ENCODE data around the gene NOA1. TPM values are rescaled to one million over a fixed set of nuclear protein-coding genes. Genes with fewer than 3 reads are reported as not detected.
"Not testable (repeated sequence)": the region's sequence is repeated elsewhere in the genome, so short reads cannot be mapped to it uniquely, and the experiment has no call there.

Gene NOA1
- total and polyA plus RNA-seq, 2 experiments from 2014 or later = 9.5 to 17.3 TPM

DNA sequence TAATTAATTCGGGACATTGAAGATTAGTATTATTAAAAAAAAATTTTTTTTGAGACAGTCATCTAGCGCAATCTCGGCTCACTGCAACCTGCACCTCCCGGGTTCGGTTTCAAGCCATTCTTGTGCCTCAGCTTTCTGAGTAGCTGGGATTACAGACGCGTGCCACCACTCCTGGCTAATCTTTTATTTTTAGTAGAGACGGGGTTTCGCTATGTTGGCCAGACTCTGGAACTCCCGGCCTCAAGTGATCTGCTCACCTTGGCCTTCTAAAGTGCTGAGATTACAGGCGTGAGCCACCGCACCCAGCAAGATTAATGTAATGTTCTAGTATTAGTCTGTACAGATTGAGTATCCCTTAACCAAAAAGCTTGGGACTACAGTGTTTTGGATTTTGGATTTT lies 37.0 kb downstream of the NOA1 start:
- Histone ChIP-seq H3K27me3 (replicated peaks; ENCODE audit: insufficient read depth) (no peaks in the 10 kb centered on the region), H3K27ac (no peak overlapping the region), H2AFZ (no peak overlapping the region), H3K4me1 (ENCODE audit: insufficient read depth) (peaks cover 12% of the 10 kb centered on the region), H3K4me3 (no peak overlapping the region), H3K9me3 (ENCODE audit: low read depth) (no peaks in the 10 kb centered on the region), H3K79me2 (ENCODE audit: insufficient read depth) (peaks cover 5% of the 10 kb centered on the region; the same call in 1 of the 2 replicates), H3K9me2 (ENCODE audit: insufficient read depth) (no peaks in the 10 kb centered on the region), H4K20me1 (ENCODE audit: insufficient read depth) (no peaks in the 10 kb centered on the region; the same call in 1 of the 2 replicates), H3K9ac (no peak overlapping the region), H3F3A (ENCODE audit: insufficient read depth) (no peaks in the 10 kb centered on the region; the same call in 1 of the 2 replicates), H3K4me2 (ENCODE audit: unreplicated experiment) (no peak overlapping the region), H3K36me3 (ENCODE audit: low read depth) (peaks cover 5% of the 10 kb centered on the region; the same call in 1 of the 2 replicates)
- in situ Hi-C loops (cut with MboI) = no loop called here
- no peak for DNase-seq
- TF ChIP-seq EZH2 (IDR thresholded peaks at IDR 0.05; ENCODE audit: insufficient read depth, poor library complexity, severe bottlenecking) (no peak), EZH2phosphoT487 (IDR thresholded peaks at IDR 0.05; ENCODE audit: insufficient read depth, low read depth) (no peak)
- WGBS, 2 experiments (ENCODE audit: low coverage in 1 of 2, low lambda C conversion rate in 2 of 2, missing lambda C conversion rate in 2 of 2) = 96 to 98% methylated on average over 12 of the region's 12 CpGs

DNA sequence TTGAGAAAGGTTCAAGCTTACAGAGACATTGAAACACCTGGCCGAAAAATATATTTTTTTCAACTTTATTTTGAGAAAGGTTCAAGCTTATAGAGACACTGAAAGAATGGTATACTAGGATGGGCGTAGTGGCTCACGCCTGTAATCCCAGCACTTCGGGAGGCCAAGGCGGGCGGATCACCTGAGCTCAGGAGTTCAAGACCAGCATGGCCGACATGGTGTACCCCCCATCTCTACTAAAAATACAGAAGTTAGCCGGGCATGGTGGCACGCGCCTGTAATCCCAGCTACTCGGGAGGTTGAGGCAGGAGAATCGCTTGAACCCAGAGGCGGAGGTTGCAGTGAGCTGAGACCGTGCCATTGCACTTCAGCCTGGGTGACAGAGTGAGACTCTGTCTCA lies 37.6 kb downstream of the NOA1 start:
- H3K9me3 ChIP-seq (ENCODE audit: low read depth); H3K9me2 ChIP-seq (ENCODE audit: insufficient read depth); in situ Hi-C loops (cut with MboI): not testable (repeated sequence)

DNA sequence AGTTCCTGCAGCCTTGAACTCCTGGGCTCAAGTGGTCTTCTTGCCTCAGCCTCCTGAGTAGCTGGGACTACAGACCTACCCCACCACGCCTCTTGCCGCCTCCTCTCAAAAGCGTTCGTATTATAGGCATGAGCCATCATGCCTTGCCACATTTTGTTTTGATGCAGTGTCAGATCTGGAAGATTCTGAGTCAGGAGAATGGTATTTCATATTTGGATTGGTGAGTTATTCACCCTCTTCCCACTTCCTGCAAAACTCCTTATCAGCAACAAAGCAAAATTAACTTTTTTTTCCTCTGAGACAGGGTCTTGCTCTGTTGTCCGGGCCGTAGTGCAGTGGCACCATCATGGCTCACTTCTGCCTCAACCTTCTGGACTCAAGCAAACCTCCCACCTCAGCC lies 40.1 kb downstream of the NOA1 start:
- peaks cover 6% of the 10 kb centered on the region; the same call in 1 of the 2 replicates for H3F3A ChIP-seq (ENCODE audit: insufficient read depth)
- H3K36me3 ChIP-seq (ENCODE audit: low read depth) = peaks cover 15% of the 10 kb centered on the region
- no peaks in the 10 kb centered on the region for H3K27me3 ChIP-seq (replicated peaks; ENCODE audit: insufficient read depth)
- peak overlapping the region; percentile 23 for H3K4me2 ChIP-seq (ENCODE audit: unreplicated experiment)
- H3K4me1 ChIP-seq (ENCODE audit: insufficient read depth) = peaks cover 12% of the 10 kb centered on the region
- in situ Hi-C loops (cut with MboI) = no loop called here
- H3K9ac ChIP-seq = no peak overlapping the region
- no peaks in the 10 kb centered on the region for H3K9me3 ChIP-seq (ENCODE audit: low read depth)
- H3K79me2 ChIP-seq (ENCODE audit: insufficient read depth) = peaks cover 37% of the 10 kb centered on the region
- H3K4me3 ChIP-seq = no peak overlapping the region
- H3K9me2 ChIP-seq (ENCODE audit: insufficient read depth) = no peaks in the 10 kb centered on the region
- H3K27ac ChIP-seq = peak overlapping the region; percentile 31
- peak; percentile 79 for DNase-seq
- H2AFZ ChIP-seq = no peak overlapping the region
- WGBS, 2 experiments (ENCODE audit: low coverage in 1 of 2, low lambda C conversion rate in 2 of 2, missing lambda C conversion rate in 2 of 2) = 48 to 59% methylated on average over 6 of the region's 6 CpGs
- no peaks in the 10 kb centered on the region for H4K20me1 ChIP-seq (ENCODE audit: insufficient read depth)
- no peak for TF ChIP-seq EZH2phosphoT487 (IDR thresholded peaks at IDR 0.05; ENCODE audit: insufficient read depth, low read depth)
- TF ChIP-seq EZH2 (IDR thresholded peaks at IDR 0.05; ENCODE audit: insufficient read depth, poor library complexity, severe bottlenecking) = no peak

More for the DNA sequence above, 37.6 kb downstream of the NOA1 start:
- H3K27me3 ChIP-seq (replicated peaks; ENCODE audit: insufficient read depth); H4K20me1 ChIP-seq (ENCODE audit: insufficient read depth); DNase-seq; H3K4me2 ChIP-seq (ENCODE audit: unreplicated experiment); H3F3A ChIP-seq (ENCODE audit: insufficient read depth); H3K4me3 ChIP-seq; H2AFZ ChIP-seq; H3K9ac ChIP-seq; H3K27ac ChIP-seq: not testable (repeated sequence)
- 95 to 99% methylated on average over 14 of the region's 14 CpGs for WGBS, 2 experiments (ENCODE audit: low coverage in 1 of 2, low lambda C conversion rate in 2 of 2, missing lambda C conversion rate in 2 of 2)
- H3K79me2 ChIP-seq (ENCODE audit: insufficient read depth) = peaks cover 11% of the 10 kb centered on the region
- peaks cover 10% of the 10 kb centered on the region; the same call in 1 of the 2 replicates for H3K36me3 ChIP-seq (ENCODE audit: low read depth)
- H3K4me1 ChIP-seq (ENCODE audit: insufficient read depth) = peaks cover 12% of the 10 kb centered on the region

DNA sequence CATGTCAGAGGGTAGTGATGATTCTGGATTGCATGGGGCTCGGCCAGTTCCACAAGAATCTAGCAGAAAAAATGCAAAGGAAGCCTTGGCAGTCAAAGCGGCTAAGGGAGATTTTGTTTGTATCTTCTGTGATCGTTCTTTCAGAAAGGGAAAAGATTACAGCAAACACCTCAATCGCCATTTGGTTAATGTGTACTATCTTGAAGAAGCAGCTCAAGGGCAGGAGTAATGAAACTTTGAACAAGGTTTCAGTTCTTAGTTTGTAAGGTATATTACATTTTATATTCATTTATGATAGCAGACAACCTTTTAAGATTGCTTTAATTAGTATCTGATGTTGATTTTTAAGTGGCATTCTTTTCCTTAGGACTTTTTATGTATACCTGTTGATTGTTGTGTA lies 45.5 kb downstream of the NOA1 start:
- H3F3A ChIP-seq (ENCODE audit: insufficient read depth) = peaks cover 6% of the 10 kb centered on the region; the same call in 1 of the 2 replicates
- WGBS, 2 experiments (ENCODE audit: low coverage in 1 of 2, low lambda C conversion rate in 2 of 2, missing lambda C conversion rate in 2 of 2) = 76 to 77% methylated on average over 4 of the region's 4 CpGs
- TF ChIP-seq EZH2phosphoT487 (IDR thresholded peaks at IDR 0.05; ENCODE audit: insufficient read depth, low read depth) (no peak), EZH2 (IDR thresholded peaks at IDR 0.05; ENCODE audit: insufficient read depth, poor library complexity, severe bottlenecking) (no peak)
- no peak overlapping the region for H3K4me2 ChIP-seq (ENCODE audit: unreplicated experiment)
- H3K9me2 ChIP-seq (ENCODE audit: insufficient read depth) = no peaks in the 10 kb centered on the region
- H3K9ac ChIP-seq = no peak overlapping the region
- peaks cover 24% of the 10 kb centered on the region for H3K36me3 ChIP-seq (ENCODE audit: low read depth)
- no peak overlapping the region for H3K4me3 ChIP-seq
- no peak for DNase-seq
- H3K4me1 ChIP-seq (ENCODE audit: insufficient read depth) = peaks cover 3% of the 10 kb centered on the region
- no peak overlapping the region for H2AFZ ChIP-seq
- H3K79me2 ChIP-seq (ENCODE audit: insufficient read depth) = peaks cover 90% of the 10 kb centered on the region
- H3K9me3 ChIP-seq (ENCODE audit: low read depth) = no peaks in the 10 kb centered on the region
- in situ Hi-C loops (cut with MboI) = no loop called here
- H4K20me1 ChIP-seq (ENCODE audit: insufficient read depth) = no peaks in the 10 kb centered on the region
- no peaks in the 10 kb centered on the region for H3K27me3 ChIP-seq (replicated peaks; ENCODE audit: insufficient read depth)
- no peak overlapping the region for H3K27ac ChIP-seq

DNA sequence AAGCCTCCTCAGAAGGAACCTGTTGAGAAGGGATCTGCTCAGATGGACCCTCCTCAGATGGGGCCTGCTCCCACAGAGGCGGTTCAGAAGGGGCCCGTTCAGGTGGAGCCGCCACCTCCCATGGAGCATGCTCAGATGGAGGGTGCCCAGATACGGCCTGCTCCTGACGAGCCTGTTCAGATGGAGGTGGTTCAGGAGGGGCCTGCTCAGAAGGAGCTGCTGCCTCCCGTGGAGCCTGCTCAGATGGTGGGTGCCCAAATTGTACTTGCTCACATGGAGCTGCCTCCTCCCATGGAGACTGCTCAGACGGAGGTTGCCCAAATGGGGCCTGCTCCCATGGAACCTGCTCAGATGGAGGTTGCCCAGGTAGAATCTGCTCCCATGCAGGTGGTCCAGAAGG lies 46.8 kb downstream of the NOA1 start:
- Histone ChIP-seq H3K36me3 (ENCODE audit: low read depth) (peaks cover 24% of the 10 kb centered on the region), H3K9me2 (ENCODE audit: insufficient read depth) (no peaks in the 10 kb centered on the region), H3K27ac (no peak overlapping the region), H3K9ac (no peak overlapping the region), H3K27me3 (replicated peaks; ENCODE audit: insufficient read depth) (no peaks in the 10 kb centered on the region), H3K4me2 (ENCODE audit: unreplicated experiment) (no peak overlapping the region), H3K4me3 (no peak overlapping the region), H2AFZ (no peak overlapping the region), H3K4me1 (ENCODE audit: insufficient read depth) (no peaks in the 10 kb centered on the region), H3K79me2 (ENCODE audit: insufficient read depth) (peaks cover 100% of the 10 kb centered on the region), H3F3A (ENCODE audit: insufficient read depth) (0 out of 2 replicates have a peak, but pooled peaks cover 6% of the 10 kb centered on the region), H3K9me3 (ENCODE audit: low read depth) (no peaks in the 10 kb centered on the region), H4K20me1 (ENCODE audit: insufficient read depth) (no peaks in the 10 kb centered on the region)
- in situ Hi-C loops (cut with MboI) = no loop called here
- WGBS, 2 experiments (ENCODE audit: low coverage in 1 of 2, low lambda C conversion rate in 2 of 2, missing lambda C conversion rate in 2 of 2) = 97 to 100% methylated on average over 7 of the region's 7 CpGs
- TF ChIP-seq EZH2 (IDR thresholded peaks at IDR 0.05; ENCODE audit: insufficient read depth, poor library complexity, severe bottlenecking) (no peak), EZH2phosphoT487 (IDR thresholded peaks at IDR 0.05; ENCODE audit: insufficient read depth, low read depth) (no peak)
- no peak for DNase-seq
